NCI-H526 (cell line): ENCODE results near the gene GRXCR1.

Experiments
- DNase-seq, 2 experiments: peaks; one replicate each; lab custom pipeline; 2025; lab: John Stamatoyannopoulos, UW

GRXCR1 gene

DNA sequence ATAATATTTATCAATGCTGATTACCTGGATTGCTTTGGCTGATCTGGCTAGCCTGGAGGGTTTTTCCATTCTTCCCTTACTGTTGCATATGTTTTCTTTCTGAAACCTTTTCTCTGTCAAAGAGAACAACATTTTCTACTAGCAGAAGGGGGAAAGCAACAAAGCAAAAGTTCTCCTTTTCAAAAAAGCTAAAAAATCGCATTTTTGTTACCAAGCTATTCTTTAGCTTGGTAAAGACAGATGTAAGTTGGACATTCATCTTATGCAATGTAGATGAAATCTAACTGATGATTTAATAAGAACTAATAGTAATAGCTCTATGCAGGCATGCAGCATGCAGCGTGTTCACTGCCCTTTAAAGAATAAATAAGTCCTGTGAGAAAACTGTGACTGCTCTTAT lies at the start of gene GRXCR1:
Gene GRXCR1 (plus strand): TSS at position 301 of the 400 bp plus-strand sequence. CDS start 554 bp downstream, outside the sequence.
- DNase-seq: no peak

DNA sequence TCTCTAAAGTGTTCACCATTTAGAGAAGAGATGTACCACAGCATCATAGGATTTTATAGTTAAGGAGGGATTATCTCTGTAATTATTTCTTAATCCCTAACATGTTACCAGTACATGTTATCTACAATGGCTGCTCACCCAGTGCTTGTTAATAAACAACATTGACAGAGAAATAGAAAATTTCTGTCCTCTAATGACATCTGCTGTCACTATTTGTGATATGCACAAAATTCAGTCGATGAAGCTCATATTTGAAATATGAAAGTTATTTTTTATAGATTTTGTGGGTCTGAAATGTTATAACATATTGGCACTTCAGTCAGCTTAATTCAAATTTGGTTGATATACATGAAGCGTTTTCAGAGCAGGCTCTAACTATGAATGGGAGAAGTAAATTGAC lies 48.8 kb upstream of the GRXCR1 start:
- DNase-seq: no peak

DNA sequence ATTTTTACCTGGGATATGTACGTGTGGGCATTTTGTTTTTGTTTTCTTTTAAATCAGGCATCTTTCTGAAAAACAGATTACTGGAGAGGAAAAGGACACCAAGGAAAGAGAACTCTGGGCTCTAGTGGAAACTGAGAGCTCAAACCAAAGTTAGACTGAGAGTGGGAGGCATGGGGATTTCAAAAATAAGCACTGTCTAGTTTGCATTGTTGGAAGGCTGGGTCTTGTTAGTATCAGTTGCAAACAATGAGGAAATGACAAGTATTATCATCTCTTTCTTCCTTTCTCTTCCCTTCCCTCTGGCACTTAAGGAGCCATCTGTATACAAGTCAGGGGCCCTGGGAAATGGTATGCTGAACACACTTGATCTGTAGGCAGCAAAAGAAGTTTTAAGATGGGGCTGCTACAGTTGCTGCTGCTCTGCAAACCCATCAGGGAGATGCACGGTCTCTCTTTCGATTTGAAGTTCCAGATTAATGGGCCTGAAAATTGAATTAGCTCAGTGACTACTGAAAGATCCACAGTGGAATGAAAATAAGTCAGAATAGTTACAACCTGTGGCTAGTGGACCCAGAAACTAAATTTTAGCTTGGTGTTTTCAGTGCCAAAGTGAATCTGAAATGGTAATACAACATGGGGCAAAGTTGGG lies 48.0 kb upstream of the GRXCR1 start:
- no peak for DNase-seq

DNA sequence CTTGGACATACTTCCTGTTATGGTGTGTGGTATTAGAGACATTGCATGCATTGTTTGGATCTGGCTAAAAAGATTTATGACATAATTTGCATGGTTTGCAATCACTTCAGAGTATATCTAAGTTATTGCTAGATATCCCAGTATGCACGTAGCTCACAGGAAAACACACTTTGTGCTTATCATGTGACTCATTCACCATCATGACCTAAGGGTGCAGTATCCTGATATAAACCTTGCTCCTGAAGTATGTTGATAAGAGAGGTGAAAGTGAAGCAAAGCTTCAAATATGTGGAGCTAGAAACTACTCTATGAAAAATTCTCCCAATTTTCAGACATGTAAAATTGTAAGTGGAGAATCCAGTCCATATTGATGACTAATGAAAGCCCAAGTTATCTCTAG lies 46.9 kb upstream of the GRXCR1 start:
- no peak for DNase-seq

DNA sequence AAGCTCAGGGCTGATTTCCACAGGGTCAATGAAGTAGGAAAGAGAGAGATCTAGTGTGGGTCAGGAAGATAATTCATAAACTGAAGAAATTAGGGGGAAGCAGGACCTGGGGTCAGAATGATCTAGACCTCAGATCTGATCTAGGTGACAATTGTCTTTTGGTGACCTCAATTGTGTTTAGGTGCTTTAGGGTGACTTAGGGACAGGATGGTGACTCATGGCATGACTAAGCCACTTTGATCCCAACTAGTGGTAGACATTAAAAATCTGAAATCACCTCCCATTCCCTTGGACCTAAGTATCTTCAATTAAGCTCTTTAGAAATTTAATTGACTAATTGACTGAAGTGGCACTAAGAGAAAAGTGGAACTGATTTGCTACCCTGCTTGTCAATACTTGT lies 36.7 kb upstream of the GRXCR1 start:
- no peak for DNase-seq

DNA sequence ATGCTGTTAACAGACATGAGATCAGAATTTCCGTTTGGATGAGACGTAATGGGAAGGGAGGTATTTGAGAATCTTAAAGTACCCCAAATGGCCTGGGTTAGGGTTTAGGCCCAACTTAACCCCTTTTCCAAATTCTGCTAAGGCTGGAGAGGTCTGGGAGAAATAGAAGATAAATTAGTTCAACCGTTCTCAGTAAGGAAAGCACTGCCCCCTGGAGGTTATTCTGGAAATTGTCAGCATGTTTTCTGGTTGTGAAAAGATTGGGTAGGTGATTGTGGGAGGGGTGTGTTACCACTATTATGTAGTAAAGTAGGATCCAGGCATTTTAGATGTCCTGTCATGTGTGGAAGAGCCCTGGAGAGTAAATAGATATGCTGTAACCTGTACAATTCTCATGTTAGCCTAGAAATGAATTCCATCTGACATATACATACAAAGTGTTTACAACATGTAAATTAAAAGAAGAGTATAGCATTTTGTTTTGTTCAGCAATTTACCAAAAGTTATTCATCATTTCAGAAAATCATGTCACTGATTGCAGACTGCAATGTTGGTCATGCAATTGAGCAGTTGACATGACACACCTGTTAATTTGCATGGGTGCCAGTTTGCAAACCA lies 26.8 kb upstream of the GRXCR1 start:
- DNase-seq: peak; percentile 18 to 74

DNA sequence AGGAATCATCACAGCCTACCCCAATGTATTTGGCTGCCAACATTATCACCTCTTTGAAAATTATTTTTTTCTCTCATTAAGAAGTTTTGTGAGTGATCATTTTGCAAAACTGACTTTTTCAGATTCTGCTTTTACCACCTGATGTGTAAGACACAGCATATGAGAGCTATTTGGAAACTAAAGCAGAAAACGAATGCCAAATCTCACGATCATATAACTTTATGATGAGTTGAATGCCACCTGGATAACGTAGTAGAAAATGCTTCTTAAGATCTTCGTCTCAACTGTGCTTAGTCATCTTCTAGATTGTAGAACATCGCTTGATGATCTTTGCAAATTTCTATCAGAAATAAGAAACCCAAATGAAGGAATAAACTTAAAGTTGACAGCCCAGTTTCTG lies 21.3 kb upstream of the GRXCR1 start:
- DNase-seq: no peak

DNA sequence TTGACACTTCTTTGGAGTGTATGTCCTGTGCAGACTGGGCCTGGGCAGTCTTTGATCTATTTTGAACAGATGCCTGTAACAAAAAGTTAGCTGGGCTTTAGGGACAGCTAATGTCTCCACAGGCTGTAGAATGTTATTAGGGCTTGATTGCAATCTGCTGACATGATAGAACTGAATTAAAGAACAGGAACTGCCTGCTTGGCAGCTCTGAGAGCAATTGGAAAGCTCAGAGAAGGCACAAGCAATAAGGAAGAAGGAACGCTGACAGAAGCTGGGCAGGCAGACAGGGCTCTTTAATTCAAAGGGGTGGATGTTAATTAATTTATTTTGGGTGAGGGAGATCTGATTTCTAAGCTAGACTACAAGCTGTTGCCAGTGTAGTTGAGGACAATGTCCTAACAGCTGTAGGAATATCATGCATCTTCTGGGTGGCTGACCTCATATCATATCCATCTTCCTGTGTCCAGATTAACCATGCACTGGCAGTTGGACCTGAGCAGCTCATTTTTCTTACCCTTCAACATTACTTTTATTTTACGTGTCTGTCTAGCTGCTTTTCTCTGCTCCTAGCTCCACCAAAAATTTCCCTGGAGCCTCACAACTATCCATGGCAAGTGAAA lies 20.7 kb upstream of the GRXCR1 start:
- no peak for DNase-seq

DNA sequence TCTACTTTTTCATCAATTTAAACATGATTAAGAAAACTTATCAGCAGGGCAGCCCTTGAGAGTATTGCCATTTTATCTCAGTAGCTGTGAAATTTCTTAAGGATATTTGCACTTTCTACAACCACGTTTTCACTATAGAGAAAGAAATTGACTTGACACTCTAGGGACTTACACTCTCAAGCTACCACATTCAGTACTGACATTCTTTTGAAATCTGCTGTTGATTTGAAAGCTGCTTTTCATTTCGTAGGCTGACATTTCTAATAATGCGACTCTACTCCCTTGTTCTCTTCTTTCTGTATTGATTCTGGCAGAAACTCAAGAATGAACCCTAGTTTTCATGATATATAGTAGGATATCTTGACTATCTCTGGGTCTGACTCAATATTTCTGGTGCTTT lies 13.7 kb upstream of the GRXCR1 start:
- no peak for DNase-seq

DNA sequence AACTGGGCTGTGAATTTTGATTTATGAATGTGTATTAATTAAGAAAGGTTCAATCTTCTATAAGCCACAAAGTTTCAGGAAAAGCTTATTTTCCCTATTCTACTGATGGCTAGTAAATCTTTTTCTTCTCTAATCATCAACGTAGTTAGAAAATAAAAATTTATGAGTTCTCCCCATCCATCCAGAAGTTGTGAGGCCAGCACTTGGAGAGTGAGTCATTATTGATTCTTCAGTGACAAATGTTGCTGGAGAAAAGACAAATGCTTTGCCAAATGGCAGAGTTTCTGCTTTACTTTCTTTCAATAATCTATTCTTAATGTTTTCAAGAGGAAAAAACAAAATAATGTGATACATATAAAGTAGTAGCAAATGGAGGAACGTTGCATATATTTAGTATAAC lies 11.3 kb upstream of the GRXCR1 start:
- no peak for DNase-seq

DNA sequence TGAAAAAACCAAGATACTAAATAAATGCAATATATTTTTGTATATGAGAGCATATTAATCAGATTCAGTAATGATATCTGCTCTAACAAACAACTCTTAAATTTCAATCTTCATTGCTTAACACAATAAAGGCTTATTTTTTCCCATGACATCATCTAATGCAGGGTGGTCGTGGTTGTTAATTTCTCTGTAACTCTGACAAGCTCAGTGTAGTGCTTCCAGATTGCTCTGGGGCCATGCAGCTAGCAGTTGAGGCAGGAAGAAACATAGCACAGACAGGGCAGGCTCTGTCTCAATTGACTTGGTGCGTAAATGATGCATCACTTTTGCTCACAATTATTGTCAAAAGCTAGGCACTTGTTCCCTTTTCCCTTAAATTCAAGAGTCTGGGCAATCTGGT lies 869 bp upstream of the GRXCR1 start:
- no peak for DNase-seq

DNA sequence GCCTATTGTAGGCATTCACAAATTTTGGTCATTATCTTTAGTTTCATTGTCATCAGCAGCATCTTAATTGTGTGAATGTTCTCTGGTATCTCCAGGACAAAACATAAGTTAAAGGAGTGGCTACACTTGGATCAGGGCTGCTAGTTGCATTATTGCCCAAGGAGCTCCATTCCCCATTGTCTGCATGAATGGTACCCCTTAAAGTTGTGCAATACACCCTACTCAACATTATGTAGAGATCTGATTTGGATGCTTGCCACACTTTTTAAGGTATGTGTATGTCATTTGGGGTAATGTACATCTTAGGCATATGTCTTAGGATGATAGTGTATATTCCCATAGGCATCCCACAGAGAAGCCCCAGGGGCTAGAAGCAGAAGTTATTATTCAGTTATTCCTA lies 2.9 kb downstream of the GRXCR1 start:
- no peak for DNase-seq

DNA sequence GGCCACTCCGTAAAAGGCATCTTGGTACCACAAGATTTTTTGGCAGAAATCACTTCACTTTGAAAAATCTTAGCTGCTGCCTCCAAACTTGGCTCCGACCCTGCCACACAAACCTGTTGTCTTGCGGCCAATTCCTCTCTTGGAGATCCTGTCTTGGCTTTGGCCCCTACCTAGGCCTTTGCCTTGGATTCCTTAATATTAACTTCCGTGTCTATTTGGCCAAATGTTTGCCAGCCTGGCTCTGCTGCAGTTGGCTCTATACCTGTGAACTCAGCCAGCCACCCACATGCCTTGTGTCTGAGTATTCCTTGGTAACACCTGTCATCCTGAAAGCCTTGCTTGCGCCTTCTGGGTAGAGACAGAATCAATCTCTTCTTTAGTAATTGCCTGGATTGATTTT lies 12.5 kb downstream of the GRXCR1 start:
- DNase-seq: no peak

DNA sequence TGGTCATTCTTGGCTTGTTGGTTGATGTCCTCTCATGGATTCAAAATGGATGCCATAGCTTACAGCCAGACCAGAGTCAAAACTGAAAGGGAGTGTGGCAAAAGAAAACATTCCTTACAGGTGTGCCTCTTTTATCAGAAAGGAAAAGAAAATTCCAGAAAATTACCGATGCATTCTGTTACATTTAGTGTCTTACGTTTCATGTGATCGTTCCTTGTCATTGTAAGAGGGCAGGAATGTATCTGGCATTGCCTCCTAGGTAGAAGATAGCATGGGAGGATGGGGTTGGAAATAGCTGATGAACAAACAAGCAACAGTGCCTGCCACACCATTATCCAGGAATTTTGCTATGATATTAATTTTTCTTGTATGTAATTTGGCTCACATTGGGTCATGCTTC lies 13.1 kb downstream of the GRXCR1 start:
- no peak for DNase-seq

DNA sequence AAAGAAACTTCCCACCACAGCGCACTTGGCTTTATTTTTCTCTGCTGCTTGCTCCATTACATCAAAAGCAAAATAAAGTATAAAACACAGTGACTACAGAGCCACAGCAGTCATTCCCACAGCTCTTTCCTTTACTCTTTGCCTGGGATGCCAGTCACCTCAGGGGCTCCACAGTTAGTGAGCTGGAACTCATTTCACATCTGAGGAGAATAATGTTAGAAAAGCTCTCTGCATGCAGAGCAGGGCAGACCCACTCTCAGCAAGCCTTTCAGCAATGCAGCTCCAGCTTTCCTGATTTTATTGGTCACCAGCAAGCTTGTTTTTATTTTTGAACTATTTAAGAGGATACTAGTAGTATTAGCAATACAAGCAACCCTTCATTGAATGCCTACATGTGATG lies 13.8 kb downstream of the GRXCR1 start:
- no peak for DNase-seq

DNA sequence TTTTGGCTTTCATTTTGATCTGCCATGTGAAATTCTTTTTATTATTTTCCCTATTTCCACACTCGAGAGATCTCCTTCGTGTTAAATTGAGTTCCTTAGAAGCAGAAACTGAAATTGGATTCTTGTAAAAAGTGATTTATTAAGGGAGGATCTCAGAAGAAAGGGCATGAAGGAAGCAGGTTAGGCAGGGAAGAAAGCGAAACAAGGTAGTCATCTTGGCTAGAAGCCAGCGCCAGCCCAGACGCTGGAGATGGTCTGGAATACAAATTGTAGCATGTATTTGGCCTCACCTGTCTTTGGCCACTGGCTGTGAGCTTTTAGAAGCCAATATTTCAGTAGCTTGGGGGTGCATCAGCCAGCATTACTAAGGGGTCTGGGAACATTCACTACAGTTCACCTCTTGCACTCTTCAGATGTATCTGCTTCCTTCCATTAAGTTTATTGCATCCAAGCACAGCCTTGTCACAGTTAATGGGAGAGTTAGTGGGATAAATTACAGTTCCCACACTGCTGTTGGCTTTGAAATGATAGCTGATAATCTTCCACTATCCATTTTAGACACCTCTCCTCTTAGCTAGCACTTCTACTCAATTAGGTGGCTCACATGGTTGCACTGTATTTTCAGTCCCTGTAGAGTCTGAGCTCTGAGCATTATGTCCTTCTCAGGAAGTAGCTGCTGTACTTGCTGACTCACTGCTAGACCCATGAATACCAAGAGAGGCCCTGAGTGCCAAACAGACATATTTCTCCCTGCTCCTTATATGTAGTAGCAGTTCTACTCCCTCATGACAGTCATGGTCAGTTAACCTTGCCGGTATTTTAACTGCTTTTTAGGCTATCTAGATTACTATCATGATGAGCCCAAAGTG lies 14.6 kb downstream of the GRXCR1 start:
- DNase-seq: no peak

DNA sequence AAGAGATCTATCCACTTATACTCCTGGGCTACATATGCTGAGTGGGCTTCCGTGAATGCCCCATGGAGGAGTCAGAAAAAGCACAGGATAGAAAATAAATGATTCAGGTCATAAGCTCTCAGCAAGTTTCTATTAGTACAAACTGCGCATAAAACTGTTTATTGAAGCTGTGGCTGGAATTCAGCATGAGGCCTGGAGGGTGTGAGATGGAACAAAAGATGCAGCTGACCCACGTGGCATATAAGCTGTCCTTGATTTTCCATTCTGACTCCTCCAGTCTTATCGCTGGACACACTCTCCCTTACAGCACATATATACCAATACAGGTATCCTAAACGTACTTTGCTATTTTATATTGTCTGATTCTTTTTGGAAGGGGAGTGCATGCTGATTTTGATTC lies 17.9 kb downstream of the GRXCR1 start:
- DNase-seq: no peak

DNA sequence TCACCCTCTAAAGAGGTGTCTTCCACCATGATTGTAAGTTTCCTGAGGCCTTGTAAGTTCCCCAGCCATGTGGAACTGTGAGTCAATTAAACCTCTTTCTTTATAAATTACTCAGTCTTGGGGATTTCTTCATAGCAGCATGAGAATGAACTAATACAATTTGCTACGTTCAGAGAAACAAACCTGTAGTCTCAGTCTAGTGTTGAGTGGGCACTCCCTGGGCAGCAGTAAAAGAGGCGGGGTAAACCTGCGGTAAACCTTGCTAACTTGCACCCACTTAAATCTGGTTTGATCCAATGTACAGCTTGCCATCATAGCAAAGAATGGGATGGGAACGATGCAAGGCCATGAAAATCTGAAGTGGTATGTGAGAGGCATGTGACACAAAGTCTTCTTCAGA lies 22.4 kb downstream of the GRXCR1 start:
- DNase-seq: no peak

DNA sequence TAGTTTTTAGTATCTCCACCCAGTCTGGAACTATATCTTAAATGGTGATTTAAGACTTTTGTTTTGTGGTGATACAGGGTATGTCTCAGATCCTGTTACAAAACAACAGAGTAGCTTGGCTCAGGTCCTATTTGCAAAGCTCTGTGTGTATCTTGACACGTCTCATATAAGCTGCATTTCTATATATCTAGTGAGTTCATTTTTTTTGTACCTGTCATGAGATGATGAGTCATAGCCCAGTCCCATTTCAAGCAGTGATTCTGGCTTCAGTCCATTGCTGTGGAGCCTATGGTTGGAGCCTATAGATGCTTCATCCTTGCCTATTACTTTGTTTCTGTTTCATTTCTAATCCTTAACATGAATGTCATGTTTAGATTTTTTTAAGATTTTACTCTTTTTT lies 23.0 kb downstream of the GRXCR1 start:
- DNase-seq: no peak

DNA sequence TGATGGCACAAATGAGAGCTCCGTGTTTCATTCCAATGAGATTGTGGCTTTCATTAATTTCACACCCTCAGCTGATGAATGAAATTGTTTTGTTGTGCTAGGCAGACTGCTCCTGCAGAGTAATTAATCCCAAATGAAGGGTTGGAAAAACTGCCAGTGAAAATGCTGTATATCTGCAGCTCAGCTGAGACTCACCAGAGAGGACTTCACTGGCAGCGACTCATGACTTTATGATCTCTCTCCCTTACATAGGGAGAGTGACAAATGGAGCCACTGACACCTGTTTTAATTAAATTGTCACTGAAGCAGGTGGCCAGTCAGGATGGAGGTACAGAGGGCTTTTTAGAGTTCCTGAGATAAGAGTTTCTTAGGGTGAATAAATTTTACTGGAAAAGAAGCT lies 24.8 kb downstream of the GRXCR1 start:
- no peak for DNase-seq

DNA sequence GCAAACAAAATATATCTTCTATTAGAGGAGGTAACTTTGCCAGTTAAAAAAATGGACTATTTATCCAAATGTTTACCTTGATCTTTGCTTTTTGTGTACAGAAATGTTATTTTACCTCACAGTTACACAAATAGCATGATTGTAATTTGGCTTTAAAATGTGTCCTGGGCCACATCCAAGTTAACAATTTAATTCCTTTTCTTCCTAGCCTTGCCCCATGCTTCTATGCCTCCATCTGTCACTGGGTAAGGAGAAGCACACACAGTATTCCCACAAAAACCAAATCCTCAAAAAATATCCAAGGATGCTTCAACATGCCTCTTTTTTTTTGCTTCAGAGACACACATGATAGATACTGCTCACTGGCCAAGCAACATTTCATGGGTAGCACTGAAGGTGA lies 30.9 kb downstream of the GRXCR1 start:
- no peak for DNase-seq

DNA sequence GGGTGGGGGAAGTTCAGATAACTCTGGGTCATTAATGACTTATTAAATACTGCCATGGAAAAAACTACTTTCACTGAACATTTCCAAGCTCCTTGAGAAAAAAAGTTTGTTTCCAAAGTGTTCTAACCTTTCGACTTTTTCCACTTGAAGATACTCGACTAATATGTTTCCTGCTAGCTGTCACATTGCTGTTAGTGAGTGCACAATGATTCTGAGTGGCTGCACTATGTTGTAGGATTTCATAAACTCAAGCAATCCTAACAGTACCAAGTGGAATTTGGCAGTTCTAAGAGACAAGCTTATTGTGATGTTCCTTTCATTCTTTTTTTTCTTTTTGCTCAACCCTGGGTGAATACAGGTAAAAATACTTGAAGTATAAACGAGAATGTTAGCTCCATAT lies 33.4 kb downstream of the GRXCR1 start:
- DNase-seq: no peak

DNA sequence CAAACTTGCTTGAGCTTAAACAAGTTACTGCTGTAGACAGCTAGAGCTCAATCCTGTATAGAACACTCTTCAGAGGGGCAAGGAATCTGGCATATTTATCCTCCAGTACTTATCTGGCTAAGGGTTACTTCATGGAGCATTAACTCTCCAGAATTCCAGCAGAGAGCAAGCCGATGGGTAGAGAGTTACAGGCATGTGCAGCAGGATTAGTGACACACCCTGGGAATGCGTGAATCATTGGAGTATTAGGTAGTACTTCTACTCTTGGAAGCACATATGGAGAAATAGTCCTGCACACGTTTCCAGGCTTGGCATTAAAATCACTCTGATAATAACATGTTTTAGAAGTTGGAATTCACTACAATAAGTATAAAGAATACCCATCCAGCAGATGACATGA lies 35.4 kb downstream of the GRXCR1 start:
- no peak for DNase-seq
